ENCODE results near the gene KIAA1958.

- TF ChIP-seq CTCF (conservative IDR thresholded peaks at IDR 0.05; ENCODE audit: low read depth, low read length) (no peak), EZH2 (IDR thresholded peaks at IDR 0.05; ENCODE audit: low read length, unreplicated experiment) (no peak), EZH2phosphoT487 (IDR thresholded peaks at IDR 0.05; ENCODE audit: borderline replicate concordance, low read length) (no peak)
These were observed 1.2 kb downstream of the KIAA1958 start for GRCh38 chr9:112487799-112488340.
